ENCODE measurements around the gene ARHGAP6.

- TF ChIP-seq, protein P1, sequence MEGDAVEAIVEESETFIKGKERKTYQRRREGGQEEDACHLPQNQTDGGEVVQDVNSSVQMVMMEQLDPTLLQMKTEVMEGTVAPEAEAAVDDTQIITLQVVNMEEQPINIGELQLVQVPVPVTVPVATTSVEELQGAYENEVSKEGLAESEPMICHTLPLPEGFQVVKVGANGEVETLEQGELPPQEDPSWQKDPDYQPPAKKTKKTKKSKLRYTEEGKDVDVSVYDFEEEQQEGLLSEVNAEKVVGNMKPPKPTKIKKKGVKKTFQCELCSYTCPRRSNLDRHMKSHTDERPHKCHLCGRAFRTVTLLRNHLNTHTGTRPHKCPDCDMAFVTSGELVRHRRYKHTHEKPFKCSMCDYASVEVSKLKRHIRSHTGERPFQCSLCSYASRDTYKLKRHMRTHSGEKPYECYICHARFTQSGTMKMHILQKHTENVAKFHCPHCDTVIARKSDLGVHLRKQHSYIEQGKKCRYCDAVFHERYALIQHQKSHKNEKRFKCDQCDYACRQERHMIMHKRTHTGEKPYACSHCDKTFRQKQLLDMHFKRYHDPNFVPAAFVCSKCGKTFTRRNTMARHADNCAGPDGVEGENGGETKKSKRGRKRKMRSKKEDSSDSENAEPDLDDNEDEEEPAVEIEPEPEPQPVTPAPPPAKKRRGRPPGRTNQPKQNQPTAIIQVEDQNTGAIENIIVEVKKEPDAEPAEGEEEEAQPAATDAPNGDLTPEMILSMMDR (IDR thresholded peaks at IDR 0.05), result no peak
- TF ChIP-seq POLR2A (IDR thresholded peaks at IDR 0.05), result no peak
These were observed 215.4 kb downstream of the ARHGAP6 start for GRCh38 chrX:11450354-11450753.

Data from heart left ventricle (tissue), 13 donors.